ENCODE results near the gene TMEM88.

TMEM88 gene

GRCh38 chr17:7887482-7888183 is 32.8 kb downstream of the TMEM88 start:
- FAIRE-seq: peak; percentile 95

- no peak for FAIRE-seq
These were observed 33.5 kb downstream of the TMEM88 start, which contains the start of gene CHD3 for GRCh38 chr17:7888184-7888920. Gene CHD3, plus strand, starts transcription at chr17:7888789. Its CDS starts 212 bp downstream, at chr17:7889001.

DNA sequence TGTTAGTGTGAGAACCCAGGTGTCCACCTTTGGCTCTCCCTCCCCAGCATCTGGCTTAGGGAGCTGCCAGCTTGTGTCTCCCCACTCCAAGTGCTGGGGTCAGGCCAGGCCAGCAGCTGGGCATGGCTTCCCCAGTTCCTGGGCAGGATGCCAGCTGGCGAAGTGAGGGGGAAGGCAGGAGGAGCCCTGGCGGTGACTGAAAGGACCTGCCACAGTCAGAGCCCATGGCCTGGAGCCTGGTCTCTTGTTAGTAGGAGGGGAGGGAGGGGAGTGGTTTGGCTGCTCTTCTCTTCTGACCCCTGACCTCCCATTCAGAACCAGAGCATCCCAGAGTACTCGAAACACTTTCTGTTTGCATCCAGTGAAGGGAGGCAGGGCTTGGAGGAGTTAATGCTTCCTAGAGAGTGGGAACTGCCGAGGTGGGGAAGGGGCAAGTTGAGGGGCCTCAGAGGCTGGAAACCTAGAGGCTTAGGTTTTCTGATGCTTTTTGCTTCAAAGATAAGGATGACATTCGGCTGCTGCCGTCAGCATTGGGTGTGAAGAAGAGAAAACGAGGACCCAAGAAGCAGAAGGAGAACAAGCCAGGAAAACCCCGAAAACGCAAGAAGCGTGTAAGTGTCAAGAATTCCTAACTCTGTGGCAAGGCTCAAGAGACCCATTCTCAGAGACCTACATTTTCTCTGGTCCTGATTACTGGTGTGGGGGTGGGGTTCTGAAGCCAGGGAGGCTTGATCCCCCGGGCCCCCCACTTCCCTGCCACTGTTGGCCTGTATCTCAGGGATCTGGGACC is 34.5 kb downstream of the TMEM88 start:
- no peak for FAIRE-seq

DNA sequence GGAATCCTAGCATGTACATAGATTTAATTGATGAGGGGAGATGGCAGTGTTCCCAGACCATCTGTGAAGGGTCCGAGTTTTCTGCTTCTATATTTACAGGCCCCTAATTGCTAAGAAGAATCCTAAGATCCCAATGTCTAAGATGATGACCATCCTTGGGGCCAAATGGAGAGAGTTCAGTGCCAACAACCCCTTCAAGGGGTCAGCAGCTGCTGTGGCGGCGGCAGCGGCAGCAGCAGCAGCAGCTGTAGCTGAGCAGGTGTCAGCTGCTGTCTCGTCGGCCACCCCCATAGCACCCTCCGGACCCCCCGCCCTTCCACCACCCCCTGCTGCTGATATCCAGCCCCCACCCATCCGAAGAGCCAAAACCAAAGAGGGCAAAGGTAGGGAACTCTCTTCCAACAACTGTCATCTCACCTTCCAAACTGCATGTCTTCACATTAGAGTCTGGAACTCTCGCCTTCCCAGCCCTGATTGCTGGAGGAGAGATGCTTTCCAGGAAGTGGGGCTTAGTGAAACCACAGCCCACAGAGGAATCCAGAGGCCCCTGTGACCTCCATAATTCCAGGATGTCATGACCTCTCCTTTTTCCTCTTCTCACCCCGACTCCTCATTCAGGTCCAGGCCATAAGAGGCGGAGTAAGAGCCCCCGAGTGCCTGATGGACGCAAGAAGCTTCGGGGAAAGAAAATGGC is 38.5 kb downstream of the TMEM88 start:
- no peak for FAIRE-seq

DNA sequence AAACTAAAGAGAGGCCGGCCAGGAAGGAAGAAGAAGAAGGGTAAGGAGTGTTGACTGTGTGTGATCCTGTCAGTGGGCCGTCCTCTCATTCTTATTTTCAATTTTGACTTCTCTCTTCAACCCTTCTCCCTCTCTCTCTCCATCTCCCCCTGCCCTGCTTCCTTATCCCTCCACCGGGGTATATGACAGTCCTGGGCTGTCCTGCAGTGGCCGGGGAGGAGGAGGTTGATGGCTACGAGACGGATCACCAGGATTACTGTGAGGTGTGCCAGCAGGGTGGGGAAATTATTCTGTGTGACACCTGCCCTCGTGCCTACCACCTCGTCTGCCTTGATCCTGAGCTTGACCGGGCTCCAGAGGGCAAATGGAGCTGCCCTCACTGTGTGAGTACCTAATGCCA is 39.4 kb downstream of the TMEM88 start:
- FAIRE-seq: no peak

GRCh38 chr17:7894866-7895265 is 40.0 kb downstream of the TMEM88 start:
- no peak for FAIRE-seq

DNA sequence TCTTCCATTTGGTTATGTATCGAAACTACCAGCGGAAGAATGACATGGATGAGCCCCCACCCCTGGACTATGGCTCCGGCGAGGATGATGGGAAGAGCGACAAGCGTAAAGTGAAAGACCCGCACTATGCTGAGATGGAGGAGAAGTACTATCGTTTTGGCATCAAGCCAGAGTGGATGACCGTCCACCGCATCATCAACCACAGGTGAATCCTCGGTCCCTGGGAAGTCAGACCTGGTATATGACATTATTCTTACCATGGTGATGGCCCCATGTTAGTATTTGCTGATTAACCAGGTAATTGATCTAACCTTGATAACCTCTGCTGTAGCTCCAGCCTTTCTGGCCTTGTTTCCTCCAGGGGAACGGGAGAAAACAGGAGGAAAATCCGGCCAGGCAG is 42.2 kb downstream of the TMEM88 start:
- FAIRE-seq: no peak

GRCh38 chr17:7897773-7898172 is 42.9 kb downstream of the TMEM88 start:
- no peak for FAIRE-seq

DNA sequence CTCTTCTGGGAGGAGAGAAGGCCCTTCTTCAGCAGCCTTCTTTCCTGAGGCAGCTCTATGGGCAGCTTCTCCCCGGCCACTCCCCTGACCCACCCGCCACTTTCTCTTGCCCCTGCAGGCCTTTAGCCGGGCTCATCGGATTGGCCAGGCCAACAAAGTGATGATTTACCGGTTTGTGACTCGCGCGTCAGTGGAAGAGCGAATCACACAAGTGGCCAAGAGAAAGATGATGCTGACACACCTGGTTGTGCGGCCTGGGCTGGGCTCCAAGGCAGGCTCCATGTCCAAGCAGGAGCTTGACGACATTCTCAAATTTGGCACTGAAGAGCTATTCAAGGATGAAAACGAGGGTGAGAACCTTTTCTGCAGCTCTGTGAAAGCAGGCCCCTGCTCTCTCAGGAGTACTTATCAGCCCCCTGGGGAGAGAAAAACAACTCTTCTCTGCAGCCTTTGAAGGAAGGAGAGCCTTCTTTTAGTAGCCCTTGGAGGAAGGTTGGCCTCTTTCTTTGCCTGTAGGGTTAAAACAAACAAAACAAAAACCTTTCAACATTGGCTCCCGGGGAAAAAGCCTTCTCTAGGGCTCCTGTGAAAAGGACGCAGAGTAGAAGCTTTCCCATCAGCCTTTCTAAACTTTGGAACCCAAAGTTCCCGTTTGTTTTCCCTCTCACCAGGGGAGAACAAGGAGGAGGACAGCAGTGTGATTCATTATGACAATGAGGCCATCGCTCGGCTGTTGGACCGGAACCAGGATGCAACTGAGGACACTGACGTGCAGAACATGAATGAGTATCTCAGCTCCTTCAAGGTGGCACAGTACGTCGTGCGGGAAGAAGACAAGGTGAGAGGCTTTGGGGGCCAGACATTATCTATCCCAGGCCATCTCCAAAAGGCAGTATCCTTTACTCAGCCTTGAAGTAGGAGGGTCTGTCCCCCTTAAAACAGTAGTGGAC is 48.6 kb downstream of the TMEM88 start:
- FAIRE-seq: no peak
